IMR-90 (cell line): ENCODE data around the gene CCSER1. TPM values are rescaled to one million over a fixed set of nuclear protein-coding genes. Genes with fewer than 3 reads are reported as not detected.

Experiments
- ATAC-seq: fragments of 200-7000 bp; cut with Tn5 transposase; 2 replicates; pipeline ENCODE4 v1.9.1; 2020; ENCODE audit warnings: low read depth, mild to moderate bottlenecking, moderate library complexity
- BruUV-seq: library from RNA; stranded (reverse); fragments of 400-500 nt; replicated peaks from 2 replicates; lab custom pipeline; 2021; lab: Mats Ljungman, UMichigan
- CTCF ChIA-PET: fragments of 300-600 bp; formaldehyde crosslinking; extraction: SDS; loops from one replicate; lab custom pipeline; 2021; ENCODE audit warnings: antibody characterized with exemption; lab: Yijun Ruan, JAX
- POLR2A ChIA-PET: fragments of 300-600 bp; sonication (Branson Sonifier 250); formaldehyde crosslinking; loops from one replicate; lab custom pipeline; 2022; ENCODE audit warnings: antibody characterized with exemption; ENCODE audit not compliant: unreplicated experiment; lab: Charles Lee
- DNase-seq: peaks from one replicate; pipeline ENCODE4 v3.0.0; 2013
- H2AFZ ChIP-seq: replicated peaks from 2 replicates; pipeline ENCODE3; 2013; ENCODE audit warnings: low read length, mild to moderate bottlenecking; ENCODE audit not compliant: poor library complexity
- H2AK5ac ChIP-seq: 2 replicates; pipeline ENCODE4 v1.6.1; 2013; ENCODE audit warnings: low read depth, low read length, inconsistent platforms
- H2AK9ac ChIP-seq: replicated peaks from 2 replicates; pipeline ENCODE3; 2013; ENCODE audit warnings: mild to moderate bottlenecking, low read depth, low read length, moderate library complexity; ENCODE audit not compliant: poor library complexity
- H2BK120ac ChIP-seq: 2 replicates; pipeline ENCODE4 v1.6.1; 2013; ENCODE audit warnings: low read depth, low read length, inconsistent platforms
- H2BK15ac ChIP-seq: 3 replicates; pipeline ENCODE4 v1.6.1; 2013; ENCODE audit warnings: low read depth, low read length, inconsistent platforms
- H2BK20ac ChIP-seq: 2 replicates; pipeline ENCODE4 v1.6.1; 2013; ENCODE audit warnings: low read depth, mild to moderate bottlenecking, inconsistent platforms, low read length, moderate library complexity
- H2BK5ac ChIP-seq: 2 replicates; pipeline ENCODE4 v1.6.1; 2013; ENCODE audit warnings: mild to moderate bottlenecking, low read depth, low read length, inconsistent platforms; ENCODE audit not compliant: poor library complexity, severe bottlenecking
- H3K14ac ChIP-seq: replicated peaks from 2 replicates; pipeline ENCODE4 v1.6.1; 2013; ENCODE audit warnings: low read depth, low read length, inconsistent platforms
- H3K18ac ChIP-seq: 2 replicates; pipeline ENCODE4 v1.6.1; 2013; ENCODE audit warnings: low read depth, low read length, control low read depth
- H3K23ac ChIP-seq: 2 replicates; pipeline ENCODE4 v1.6.1; 2013; ENCODE audit warnings: low read depth, low read length, inconsistent platforms
- H3K27ac ChIP-seq: 2 replicates; pipeline ENCODE4 v1.5.1; 2013; ENCODE audit warnings: mild to moderate bottlenecking, control low read depth, low read length; ENCODE audit not compliant: insufficient read depth
- H3K27me3 ChIP-seq: 2 replicates; pipeline ENCODE4 v1.6.1; 2013; ENCODE audit warnings: low read length; ENCODE audit not compliant: control insufficient read depth, insufficient read depth
- H3K36me3 ChIP-seq: 2 replicates; pipeline ENCODE4 v1.6.1; 2013; ENCODE audit warnings: low read length, mixed read lengths; ENCODE audit not compliant: control insufficient read depth, insufficient read depth
- H3K4ac ChIP-seq: 2 replicates; pipeline ENCODE4 v1.6.1; 2013; ENCODE audit warnings: low read depth, low read length, inconsistent platforms
- H3K4me1 ChIP-seq: 2 replicates; pipeline ENCODE4 v1.6.1; 2013; ENCODE audit warnings: low read length, mixed read lengths; ENCODE audit not compliant: control insufficient read depth, insufficient read depth
- H3K4me2 ChIP-seq: 2 replicates; pipeline ENCODE4 v1.6.1; 2013; ENCODE audit warnings: low read depth, mild to moderate bottlenecking, control low read depth, low read length, moderate library complexity
- H3K4me3 ChIP-seq: 2 replicates; pipeline ENCODE4 v1.5.1; 2013; ENCODE audit warnings: low read depth, mild to moderate bottlenecking, control low read depth, low read length, moderate library complexity; ENCODE audit not compliant: insufficient read depth
- H3K56ac ChIP-seq: 2 replicates; pipeline ENCODE4 v1.6.1; 2013; ENCODE audit warnings: low read length, inconsistent platforms; ENCODE audit not compliant: insufficient read depth; ENCODE audit errors: extremely low read depth
- H3K79me1 ChIP-seq, 2 experiments: 2 replicates each; pipeline ENCODE4 v1.6.1; 2013; ENCODE audit warnings: low read length in 2 of 2, inconsistent platforms in 1 of 2, low read depth in 1 of 2
- H3K9ac ChIP-seq: 2 replicates; pipeline ENCODE4 v1.6.1; 2013; ENCODE audit warnings: low read depth, low read length, control low read depth
- H3K9me1 ChIP-seq: 2 replicates; pipeline ENCODE4 v1.6.1; 2013; ENCODE audit warnings: low read length, inconsistent platforms; ENCODE audit not compliant: insufficient read depth
- H3K9me3 ChIP-seq: 2 replicates; pipeline ENCODE4 v1.6.1; 2013; ENCODE audit warnings: low read length; ENCODE audit not compliant: control insufficient read depth, insufficient read depth
- H4K20me1 ChIP-seq: 2 replicates; pipeline ENCODE4 v1.6.1; 2013; ENCODE audit warnings: low read length, inconsistent platforms; ENCODE audit not compliant: insufficient read depth
- H4K5ac ChIP-seq: 2 replicates; pipeline ENCODE4 v1.6.1; 2013; ENCODE audit warnings: mild to moderate bottlenecking, low read depth, low read length, control low read depth
- H4K8ac ChIP-seq, 2 experiments: 2 replicates each; pipeline ENCODE4 v1.6.1; 2013; ENCODE audit warnings: low read depth in 2 of 2, low read length in 2 of 2, control low read depth in 1 of 2, inconsistent platforms in 1 of 2
- H4K91ac ChIP-seq: 2 replicates; pipeline ENCODE4 v1.6.1; 2013; ENCODE audit warnings: low read depth, low read length, inconsistent platforms; ENCODE audit not compliant: insufficient read depth
- POLR2A ChIP-seq: IDR thresholded peaks from 2 replicates; pipeline ENCODE4 v1.6.1; 2012; ENCODE audit warnings: mild to moderate bottlenecking, low read depth, low read length
- USF2 ChIP-seq: fragments of 150-350 bp; IDR thresholded peaks from 2 replicates; pipeline ENCODE4 v1.6.1; 2017; ENCODE audit warnings: mild to moderate bottlenecking, antibody characterized with exemption, low read length, low read depth
- WGBS, 2 experiments: methylation state at CpG; one replicate each; pipeline versions ENCODE4 v1.1.5 to v1.1.7; 2013; ENCODE audit warnings: missing lambda C conversion rate in 2 of 2; ENCODE audit not compliant: insufficient read length in 1 of 2; ENCODE audit errors: extremely low coverage in 2 of 2; 5-methylcytosine and 5-hydroxymethylcytosine counted together
- dilution Hi-C: fragments of 300-500 bp; cut with HindIII; formaldehyde crosslinking; loops from one replicate; pipeline ENCODE4 v1.14.3; 2018; ENCODE audit warnings: low sequenced_read_pairs; ENCODE audit not compliant: unreplicated experiment
- in situ Hi-C: fragments of 300-500 bp; cut with MboI; formaldehyde crosslinking; loops from 3 replicates; pipeline ENCODE4 v1.14.3; 2019; ENCODE audit warnings: low sequenced_read_pairs, inconsistent platforms, mixed read lengths
- intact Hi-C: fragments of 100-400 bp; cut with micrococcal nuclease; formaldehyde crosslinking; loops from 2 replicates; pipeline ENCODE4 v1.10.0; 2022
- polyA plus RNA-seq, 3 experiments: library from polyadenylated mRNA; depleted of rRNA; stranded (reverse); fragments of >200 nt; gene quantifications; 2 replicates each; pipeline ENCODE4 v1.2.3, GENCODE V29; 2012; ENCODE audit warnings: low replicate concordance in 1 of 3
- total RNA-seq: library from RNA; depleted of rRNA; stranded (reverse); fragments of >200 nt; gene quantifications from 2 replicates; pipeline ENCODE4 v1.2.3, GENCODE V29; 2012

The CCSER1 gene
- total and polyA plus RNA-seq, 2 of the 4 experiments (the other 2 are of a cell fraction), result not detected

- no peak overlapping the region for H3K27ac ChIP-seq
- no peak for TF ChIP-seq POLR2A
- TF ChIP-seq USF2, result no peak
- no peak overlapping the region for H3K4me2 ChIP-seq
- ChIA-PET POLR2A (no interaction called here), CTCF (no interaction called here)
- H3K14ac ChIP-seq, result no peak overlapping the region
- no peak overlapping the region for H2AK5ac ChIP-seq
- H4K5ac ChIP-seq, result no peak overlapping the region
- no CpG with 5 or more reads among the region's 4 CpGs for WGBS, 2 experiments
- no peak for DNase-seq
- H4K91ac ChIP-seq, result no peak overlapping the region
- in situ Hi-C loops (no loop called here), intact Hi-C loops (no loop called here), dilution Hi-C loops (no loop called here)
- no peaks in the 10 kb centered on the region for H4K20me1 ChIP-seq
- no peak overlapping the region for H2BK5ac ChIP-seq
- no peaks in the 10 kb centered on the region for H3K36me3 ChIP-seq
- H3K23ac ChIP-seq, result no peak overlapping the region
- H3K27me3 ChIP-seq, result no peaks in the 10 kb centered on the region
- no peak overlapping the region for H2BK20ac ChIP-seq
- H4K8ac ChIP-seq, result no peak overlapping the region
- no peak overlapping the region for H2BK15ac ChIP-seq
- no peak overlapping the region for H3K4ac ChIP-seq
- no peak overlapping the region for H3K18ac ChIP-seq
- no peak for ATAC-seq
- H2AK9ac ChIP-seq, result no peak overlapping the region
- no peaks in the 10 kb centered on the region for H3K79me1 ChIP-seq
- H3K9ac ChIP-seq, result no peak overlapping the region
- no peaks in the 10 kb centered on the region for H3K9me1 ChIP-seq
- no peak overlapping the region for H3K56ac ChIP-seq
- no peak overlapping the region for H3K4me3 ChIP-seq
- no TSS peak for BruUV-seq
- H3K4me1 ChIP-seq, result no peaks in the 10 kb centered on the region
- H2BK120ac ChIP-seq, result no peak overlapping the region
- no peak overlapping the region for H2AFZ ChIP-seq
- peaks cover 2% of the 10 kb centered on the region for H3K9me3 ChIP-seq
Observed at GRCh38 chr4:91198951-91199350, 1071.8 kb downstream of the CCSER1 start.
